Fibroblast of the aortic adventitia (primary cell): ENCODE data around the gene PARVG. TPM values are rescaled to one million over a fixed set of nuclear protein-coding genes. Genes with fewer than 3 reads are reported as not detected.

Experiments
- DNase-seq: peaks from one replicate; pipeline ENCODE4 v3.0.0-alpha.2; 2010; ENCODE audit warnings: low read depth
- H3K4me3 ChIP-seq: 2 replicates; pipeline ENCODE4 v1.5.1; 2011; ENCODE audit warnings: low read depth, mild to moderate bottlenecking, control low read depth, low read length, moderate library complexity
- CTCF ChIP-seq: IDR thresholded peaks from 2 replicates; pipeline ENCODE4 v1.5.1; 2011; ENCODE audit warnings: mild to moderate bottlenecking, low read length, control low read depth, inconsistent platforms; ENCODE audit not compliant: insufficient read depth
- total RNA-seq: library from RNA; depleted of rRNA; stranded (reverse); fragments of >200 nt; gene quantifications from 2 replicates; pipeline ENCODE4 v1.2.3, GENCODE V29; 2012; ENCODE audit warnings: low replicate concordance

The PARVG gene
- total RNA-seq, 1 donor, result not detected

GRCh38 chr22:44214187-44214586, 33.5 kb downstream of the PARVG start:
- TF ChIP-seq CTCF, result no peak
- no peak overlapping the region for H3K4me3 ChIP-seq
- DNase-seq, result no peak

GRCh38 chr22:44214764-44215163, 34.0 kb downstream of the PARVG start:
- H3K4me3 ChIP-seq, result no peak overlapping the region
- TF ChIP-seq CTCF, result no peak
- DNase-seq, result no peak

GRCh38 chr22:44215287-44215686, 34.6 kb downstream of the PARVG start:
- no peak overlapping the region for H3K4me3 ChIP-seq
- no peak for DNase-seq
- TF ChIP-seq CTCF, result no peak

- no peak overlapping the region for H3K4me3 ChIP-seq
- no peak for TF ChIP-seq CTCF
- DNase-seq, result no peak
These were observed 36.6 kb downstream of the PARVG start for GRCh38 chr22:44217346-44217745.

- no peak for TF ChIP-seq CTCF
- DNase-seq, result no peak
- H3K4me3 ChIP-seq, result no peak overlapping the region
These were observed 37.3 kb downstream of the PARVG start for GRCh38 chr22:44218071-44218470.

GRCh38 chr22:44219101-44219870, 38.6 kb downstream of the PARVG start:
- TF ChIP-seq CTCF, result no peak
- H3K4me3 ChIP-seq, result no peak overlapping the region
- DNase-seq, result no peak
